Testis (tissue), 3 donors: ENCODE data around the gene APCDD1L. TPM values are rescaled to one million over a fixed set of nuclear protein-coding genes. Genes with fewer than 3 reads are reported as not detected.

Source experiments
- DNase-seq: peaks from one replicate; pipeline ENCODE4 v3.0.0-alpha.2; 2019
- H3K27ac ChIP-seq, 2 donors: fragments of 200-600 bp; sonication (generic); one replicate each; pipeline ENCODE4 v1.5.1; 2019
- H3K27me3 ChIP-seq: fragments of 200-600 bp; sonication (generic); one replicate; pipeline ENCODE4 v1.5.1; 2019
- H3K36me3 ChIP-seq: fragments of 200-600 bp; sonication (generic); one replicate; pipeline ENCODE4 v1.5.1; 2017; ENCODE audit warnings: low read depth; ENCODE audit errors: missing control alignments
- H3K4me1 ChIP-seq: fragments of 200-600 bp; sonication (generic); one replicate; pipeline ENCODE4 v1.5.1; 2019
- H3K4me3 ChIP-seq, 2 donors: fragments of 200-600 bp; sonication (generic); one replicate each; pipeline ENCODE4 v1.5.1; 2017 to 2019
- H3K9me3 ChIP-seq: fragments of 200-600 bp; sonication (generic); one replicate; pipeline ENCODE4 v1.5.1; 2017
- CTCF ChIP-seq, 3 experiments: fragments of 450-650 bp in 2 of 3; fragments of 200-600 bp in 1 of 3; sonication (generic) in 1 of 3; IDR thresholded peaks; one replicate each; pipeline ENCODE4 v1.5.1; 2016 to 2019; ENCODE audit warnings: antibody characterized with exemption in 3 of 3, mild to moderate bottlenecking in 2 of 3, moderate library complexity in 1 of 3
- POLR2A ChIP-seq: fragments of 450-650 bp; IDR thresholded peaks from one replicate; pipeline ENCODE4 v1.6.1; 2017; ENCODE audit warnings: antibody characterized with exemption, mild to moderate bottlenecking, moderate library complexity
- WGBS, 2 donors: methylation state at CpG; one replicate each; pipeline ENCODE4 v1.1.5; 2018; 5-methylcytosine and 5-hydroxymethylcytosine counted together
- intact Hi-C: fragments of 100-400 bp; cut with DNase I; formaldehyde crosslinking; loops from one replicate; pipeline ENCODE4 v1.15.1; 2023; ENCODE audit warnings: low total_unique reads
- polyA plus RNA-seq: library from polyadenylated mRNA; stranded (reverse); fragments of 350-450 nt; fragmentation: Illumina TruSeq; extraction: RNeasy Lipid Tissue Mini Kit (QIAGEN cat#74804); gene quantifications from one replicate; pipeline ENCODE4 v1.2.3, GENCODE V29; 2014; ENCODE audit warnings: low read depth, low replicate concordance; ENCODE audit not compliant: insufficient read depth
- total RNA-seq, 2 donors: library from RNA; depleted of rRNA; stranded (reverse); fragments of >200 nt; gene quantifications; one replicate each; pipeline ENCODE4 v1.2.3, GENCODE V29; 2016

The APCDD1L gene
- total and polyA plus RNA-seq, 3 donors from 2014 or later = 0.12 to 0.20 TPM; not detected in 1

DNA sequence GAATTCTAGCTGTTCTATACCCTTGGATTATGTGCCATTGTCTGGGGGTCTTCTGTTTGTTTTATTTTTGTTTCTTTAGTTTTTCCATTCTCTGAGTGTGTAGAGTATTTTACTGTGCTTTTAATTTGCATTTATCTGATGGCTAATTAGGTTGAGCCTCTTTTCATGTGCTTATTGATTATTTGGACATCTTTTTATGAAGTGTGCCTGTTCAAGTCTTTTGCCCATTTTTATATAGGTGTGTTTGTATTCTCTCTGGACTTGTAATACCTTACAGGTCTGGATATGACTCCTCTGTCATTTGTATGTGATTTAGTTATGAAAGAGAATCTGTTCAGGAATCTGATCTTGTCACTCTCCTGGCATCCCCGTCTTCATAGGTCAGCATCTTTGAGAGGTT is 22.6 kb upstream of the APCDD1L start:
- intact Hi-C loops = no loop called here
- no peak overlapping the region for H3K4me3 ChIP-seq
- no peak for DNase-seq
- 91 to 96% methylated on average over 1 of the region's 1 CpG for WGBS, 2 donors
- H3K9me3 ChIP-seq = no peaks in the 10 kb centered on the region
- H3K36me3 ChIP-seq = no peaks in the 10 kb centered on the region
- no peaks in the 10 kb centered on the region for H3K27me3 ChIP-seq
- no peak overlapping the region for H3K27ac ChIP-seq
- TF ChIP-seq CTCF (IDR thresholded peaks at IDR 0.05) = no peak
- TF ChIP-seq POLR2A = no peak
- H3K4me1 ChIP-seq = no peaks in the 10 kb centered on the region

DNA sequence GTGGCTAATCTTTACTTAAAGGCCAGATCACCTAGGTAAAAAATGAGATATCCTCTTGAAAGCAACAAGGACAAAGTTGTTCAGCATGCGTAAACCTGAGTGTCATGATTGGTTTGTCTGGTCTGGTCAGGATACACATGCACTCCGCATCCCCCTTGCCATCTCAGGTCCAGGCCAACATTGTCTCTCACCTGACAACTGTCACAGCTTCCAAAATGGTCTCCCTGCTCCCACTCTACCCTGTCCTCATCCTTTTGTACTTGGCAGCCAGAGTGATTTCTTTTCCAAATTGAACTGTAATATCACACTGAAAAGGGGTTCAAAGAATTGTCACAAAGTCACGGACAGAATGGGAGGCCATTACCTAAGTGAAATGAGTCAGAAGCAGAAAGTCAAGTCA is 21.1 kb upstream of the APCDD1L start:
- DNase-seq = no peak
- no peak overlapping the region for H3K4me3 ChIP-seq
- no peaks in the 10 kb centered on the region for H3K4me1 ChIP-seq
- no peaks in the 10 kb centered on the region for H3K27me3 ChIP-seq
- no peaks in the 10 kb centered on the region for H3K9me3 ChIP-seq
- H3K27ac ChIP-seq = no peak overlapping the region
- intact Hi-C loops = no loop called here
- TF ChIP-seq POLR2A (no peak), CTCF (IDR thresholded peaks at IDR 0.05) (no peak)
- H3K36me3 ChIP-seq = no peaks in the 10 kb centered on the region
- WGBS, 2 donors = 96 to 98% methylated on average over 3 of the region's 3 CpGs

- H3K36me3 ChIP-seq = no peaks in the 10 kb centered on the region
- no peaks in the 10 kb centered on the region for H3K4me1 ChIP-seq
- H3K27me3 ChIP-seq = no peaks in the 10 kb centered on the region
- H3K4me3 ChIP-seq = no peak overlapping the region
- intact Hi-C loops = no loop called here
- TF ChIP-seq CTCF (IDR thresholded peaks at IDR 0.05) (no peak), POLR2A (no peak)
- no peak for DNase-seq
- no peaks in the 10 kb centered on the region for H3K9me3 ChIP-seq
- no peak overlapping the region for H3K27ac ChIP-seq
Measured at GRCh38 chr20:58531657-58532056, 16.5 kb upstream of the APCDD1L start.

DNA sequence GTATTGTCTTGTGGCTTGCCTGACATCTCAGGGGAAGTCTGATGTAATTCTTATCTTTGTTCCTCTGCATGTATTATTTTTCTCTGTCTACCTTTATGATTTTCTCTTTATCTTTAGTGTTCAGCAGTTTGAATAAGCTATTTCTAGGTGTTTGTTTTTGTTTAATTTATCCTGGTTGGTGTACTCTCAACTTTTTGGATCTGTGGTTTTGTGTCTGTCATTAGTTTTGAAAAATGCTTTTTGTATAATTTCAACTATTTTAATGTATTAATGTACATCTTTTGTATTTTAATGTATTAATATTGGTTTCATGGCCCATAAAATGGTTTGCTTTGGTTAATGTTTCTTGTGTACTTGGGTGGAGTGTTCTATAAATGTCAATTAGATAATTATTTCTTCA is 15.9 kb upstream of the APCDD1L start:
- intact Hi-C loops = no loop called here
- TF ChIP-seq POLR2A (no peak), CTCF (IDR thresholded peaks at IDR 0.05) (no peak)
- no peak for DNase-seq
- H3K27me3 ChIP-seq = no peaks in the 10 kb centered on the region
- no peak overlapping the region for H3K27ac ChIP-seq
- H3K36me3 ChIP-seq = no peaks in the 10 kb centered on the region
- no peaks in the 10 kb centered on the region for H3K9me3 ChIP-seq
- H3K4me1 ChIP-seq = no peaks in the 10 kb centered on the region
- H3K4me3 ChIP-seq = no peak overlapping the region

GRCh38 chr20:58528412-58528811 is 13.2 kb upstream of the APCDD1L start:
- TF ChIP-seq POLR2A (no peak), CTCF (IDR thresholded peaks at IDR 0.05) (no peak)
- DNase-seq = no peak
- no peak overlapping the region for H3K27ac ChIP-seq
- no peaks in the 10 kb centered on the region for H3K4me1 ChIP-seq
- intact Hi-C loops = no loop called here
- H3K9me3 ChIP-seq = no peaks in the 10 kb centered on the region
- H3K36me3 ChIP-seq = no peaks in the 10 kb centered on the region
- no peak overlapping the region for H3K4me3 ChIP-seq
- WGBS, 2 donors = 97 to 98% methylated on average over 1 of the region's 1 CpG
- no peaks in the 10 kb centered on the region for H3K27me3 ChIP-seq
